HepG2 (cell line): Measurements from ENCODE around the gene ZBTB25. TPM values are rescaled to one million over a fixed set of nuclear protein-coding genes. Genes with fewer than 3 reads are reported as not detected.

Source experiments
- ATAC-seq: fragments of 200-7000 bp; cut with Tn5 transposase; 3 replicates; pipeline ENCODE4 v1.9.1; 2020; ENCODE audit warnings: mild to moderate bottlenecking, moderate library complexity
- BruUV-seq: library from RNA; stranded (reverse); fragments of 400-500 nt; replicated peaks from 2 replicates; lab custom pipeline; 2021; lab: Mats Ljungman, UMichigan
- CTCF ChIA-PET: fragments of 300-600 bp; formaldehyde crosslinking; extraction: SDS; loops from one replicate; lab custom pipeline; 2021; ENCODE audit warnings: low total read pairs, inconsistent platforms, low intra/inter-chr PET ratio; lab: Yijun Ruan, JAX
- POLR2A ChIA-PET: fragments of 350-600 bp; sonication (Branson Sonifier 250); formaldehyde crosslinking; loops from one replicate; lab custom pipeline; 2020; ENCODE audit warnings: antibody characterized with exemption, inconsistent platforms; lab: Yijun Ruan, JAX
- DNase-seq: peaks from one replicate; pipeline ENCODE4 v3.0.0-alpha.2; 2015; ENCODE audit warnings: low spot score
- FAIRE-seq: peaks from 3 replicates; lab custom pipeline; 2011; peaks lifted over from hg19 to GRCh38; lab: Jason Lieb, UNC
- H2AFZ ChIP-seq: one replicate; pipeline ENCODE4 v1.6.1; 2011; ENCODE audit warnings: low read length, inconsistent platforms
- H3K27ac ChIP-seq: fragments of 300-600 bp; 3 replicates; pipeline ENCODE4 v1.8.0; 2011; ENCODE audit warnings: mixed run types, mild to moderate bottlenecking, mixed read lengths, low read length, inconsistent platforms; ENCODE audit not compliant: insufficient read depth; ENCODE audit errors: extremely low read length
- H3K27me3 ChIP-seq, 2 experiments: fragments of 200-600 bp in 1 of 2; 2 replicates in 1 of 2; 3 replicates in 1 of 2; pipeline versions ENCODE4 v1.6.0 to v1.8.0; 2011; ENCODE audit warnings: low read length in 2 of 2, mild to moderate bottlenecking in 2 of 2, moderate library complexity in 2 of 2, inconsistent platforms in 1 of 2; ENCODE audit not compliant: insufficient read depth in 2 of 2, control insufficient read depth in 1 of 2
- H3K36me3 ChIP-seq, 2 experiments: fragments of 200-600 bp in 1 of 2; replicated peaks in 1 of 2; 2 replicates in 1 of 2; 3 replicates in 1 of 2; pipeline versions ENCODE4 v1.5.1 to v1.8.0; 2011; ENCODE audit warnings: low read length in 2 of 2, inconsistent platforms in 1 of 2; ENCODE audit not compliant: insufficient read depth in 2 of 2, control insufficient read depth in 1 of 2
- H3K4me1 ChIP-seq: 2 replicates; pipeline ENCODE4 v1.5.1; 2012; ENCODE audit warnings: low read length, inconsistent platforms; ENCODE audit not compliant: insufficient read depth
- H3K4me2 ChIP-seq: 2 replicates; pipeline ENCODE4 v1.6.0; 2011; ENCODE audit warnings: low read depth, low read length, inconsistent platforms
- H3K4me3 ChIP-seq, 3 experiments: fragments of 200-600 bp in 1 of 3; sonication (generic), shearing (Covaris generic) in 1 of 3; replicated peaks in 1 of 3; 2 replicates each; pipeline ENCODE4 v1.5.1; 2011 to 2016; ENCODE audit warnings: low read length in 3 of 3, inconsistent platforms in 2 of 3, low read depth in 2 of 3, mild to moderate bottlenecking in 2 of 3, control low read depth in 1 of 3, mixed read lengths in 1 of 3; ENCODE audit not compliant: insufficient read depth in 1 of 3
- H3K79me2 ChIP-seq: one replicate; pipeline ENCODE4 v1.6.1; 2011; ENCODE audit warnings: low read length, inconsistent platforms; ENCODE audit not compliant: insufficient read depth
- H3K9ac ChIP-seq: 2 replicates; pipeline ENCODE4 v1.6.0; 2011; ENCODE audit warnings: mild to moderate bottlenecking, low read depth, low read length, inconsistent platforms; ENCODE audit not compliant: insufficient read depth
- H3K9me3 ChIP-seq: 2 replicates; pipeline ENCODE4 v1.5.1; 2012; ENCODE audit warnings: mild to moderate bottlenecking, low read length
- H4K20me1 ChIP-seq: 2 replicates; pipeline ENCODE4 v1.6.0; 2011; ENCODE audit warnings: inconsistent platforms, mild to moderate bottlenecking, low read length, moderate library complexity; ENCODE audit not compliant: insufficient read depth
- CBX1 ChIP-seq: IDR thresholded peaks from one replicate; pipeline ENCODE4 v1.6.1; 2016; ENCODE audit warnings: antibody characterized with exemption, low read depth
- KAT7 ChIP-seq: IDR thresholded peaks from 2 replicates; pipeline ENCODE4 v1.6.1; 2018; ENCODE audit warnings: borderline replicate concordance, missing compliant biosample characterization
- KDM5A ChIP-seq: fragments of 200-600 bp; sonication (generic); IDR thresholded peaks from 2 replicates; pipeline ENCODE4 v1.7.0; 2018; ENCODE audit warnings: antibody characterized with exemption, mild to moderate bottlenecking, low read length, borderline replicate concordance
- MAF1 ChIP-seq: sonication (generic); formaldehyde crosslinking; IDR thresholded peaks from 2 replicates; pipeline ENCODE4 v1.5.0; 2020; ENCODE audit warnings: missing genetic modification reagents, borderline replicate concordance
- MYC ChIP-seq: sonication (generic); formaldehyde crosslinking; IDR thresholded peaks from 2 replicates; pipeline ENCODE4 v1.9.0; 2021; ENCODE audit warnings: missing genetic modification reagents, borderline replicate concordance
- SNAPC2 ChIP-seq: sonication (generic); formaldehyde crosslinking; IDR thresholded peaks from 2 replicates; pipeline ENCODE4 v1.8.1; 2022; ENCODE audit warnings: mild to moderate bottlenecking, missing genetic modification reagents
- TBX2 ChIP-seq: sonication (generic); formaldehyde crosslinking; IDR thresholded peaks from 2 replicates; pipeline ENCODE4 v1.5.0; 2020; ENCODE audit warnings: missing genetic modification reagents, mild to moderate bottlenecking, borderline replicate concordance
- YY1 ChIP-seq: IDR thresholded peaks from 2 replicates; pipeline ENCODE4 v1.6.1; 2011; ENCODE audit warnings: low read length, low read depth, moderate library complexity, mild to moderate bottlenecking; ENCODE audit not compliant: insufficient read depth, insufficient replicate concordance
- ZBTB40 ChIP-seq, 2 experiments: fragments of 450-650 bp in 1 of 2; sonication (generic) in 1 of 2; formaldehyde crosslinking in 1 of 2; IDR thresholded peaks; 2 replicates each; pipeline versions ENCODE4 v1.6.1 to v1.8.0; 2016 to 2022; ENCODE audit warnings: antibody characterized with exemption in 1 of 2, mild to moderate bottlenecking in 1 of 2, missing genetic modification reagents in 1 of 2
- ZNF12 ChIP-seq: sonication (generic); formaldehyde crosslinking; IDR thresholded peaks from 2 replicates; pipeline ENCODE4 v1.5.0; 2020; ENCODE audit warnings: missing genetic modification reagents
- ZNF232 ChIP-seq: sonication (generic); formaldehyde crosslinking; IDR thresholded peaks from 2 replicates; pipeline ENCODE4 v1.4.0; 2020; ENCODE audit warnings: missing genetic modification reagents, borderline replicate concordance
- ZNF615 ChIP-seq: sonication (generic); formaldehyde crosslinking; IDR thresholded peaks from 2 replicates; pipeline ENCODE4 v1.5.0; 2020; ENCODE audit warnings: mild to moderate bottlenecking, missing genetic modification reagents, borderline replicate concordance
- WGBS: methylation state at CpG from one replicate; pipeline ENCODE4 v1.1.6; 2017; ENCODE audit warnings: low lambda C conversion rate; 5-methylcytosine and 5-hydroxymethylcytosine counted together
- in situ Hi-C: cut with HindIII; loops from 2 replicates; pipeline ENCODE4 v1.10.0; 2017; ENCODE audit warnings: low pct_unique_long_range_greater_than_20kb; ENCODE audit not compliant: extremely low pct_ligation_motif_present
- intact Hi-C: fragments of 100-400 bp; cut with micrococcal nuclease; formaldehyde crosslinking; loops from one replicate; pipeline ENCODE4 v1.10.0; 2022; ENCODE audit not compliant: unreplicated experiment
- polyA plus RNA-seq, 8 experiments: library from polyadenylated mRNA; depleted of rRNA in 3 of 8; stranded (reverse) in 7 of 8; unstranded in 1 of 8; fragments of >200 nt; fragmentation: Illumina TruSeq in 4 of 8; extraction: Trizol in 4 of 8; gene quantifications; 2 replicates each; pipeline versions ENCODE4 v1.2.1 to v1.2.3, GENCODE V29; 2011 to 2016; ENCODE audit warnings: low read depth in 4 of 8, missing spikeins in 1 of 8, mixed read lengths in 1 of 8; ENCODE audit not compliant: insufficient read depth in 1 of 8
- total RNA-seq, 5 experiments: library from RNA; depleted of rRNA; stranded (reverse); fragments of >200 nt; fragmentation: Illumina TruSeq; extraction: Trizol; gene quantifications; 2 replicates each; pipeline ENCODE4 v1.2.3, GENCODE V29; 2016; ENCODE audit warnings: low read depth in 1 of 5

ZBTB25 gene
- total and polyA plus RNA-seq, 2 of the 13 experiments (the other 11 are each of a cell fraction or from before 2014, with no cell fraction given), result 3.5 to 7.6 TPM

DNA sequence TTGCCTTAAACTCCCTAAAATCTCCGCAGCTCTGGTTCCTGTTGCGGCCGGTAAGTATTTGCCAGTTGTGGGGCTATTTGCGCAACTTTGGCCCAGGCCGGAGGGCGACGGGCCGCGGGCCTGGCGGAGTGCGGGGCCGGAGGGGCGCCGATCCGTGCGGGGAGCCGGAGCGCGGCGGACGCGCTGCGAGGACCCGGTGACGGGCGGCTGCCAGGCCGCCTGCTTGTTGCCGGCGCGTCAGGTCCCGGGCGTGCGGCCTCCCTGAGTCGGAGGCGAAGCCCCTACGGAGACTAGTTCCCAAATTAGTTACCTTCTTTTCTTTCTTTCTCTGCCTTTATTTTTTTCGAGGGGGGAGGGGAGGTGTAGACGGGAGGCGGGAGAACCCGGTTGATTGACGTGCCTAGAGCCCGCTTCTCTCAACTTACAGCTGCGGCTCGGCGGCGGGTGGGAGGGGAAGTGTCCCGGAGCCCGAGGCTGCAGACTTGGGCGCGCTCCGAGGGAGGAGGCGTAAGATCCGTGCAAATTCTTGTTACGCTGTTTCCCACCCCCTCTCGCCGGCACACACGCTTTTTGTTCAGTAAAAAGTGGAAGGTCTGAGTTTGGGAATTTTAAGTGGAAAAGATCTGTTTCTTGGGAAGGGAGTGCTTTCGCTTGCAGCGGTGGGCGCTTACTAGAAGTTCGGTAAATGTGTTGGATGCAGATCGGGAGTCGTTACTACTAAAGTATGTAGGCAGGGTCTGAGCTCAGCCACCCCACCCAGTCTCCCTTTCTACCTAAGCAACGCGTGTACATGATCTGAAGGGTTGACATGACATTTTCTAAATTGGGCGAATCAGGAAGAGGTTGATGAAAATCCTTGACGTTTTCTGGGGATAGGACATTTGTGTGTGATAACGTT, 1.5 kb upstream of the ZBTB25 start:
- Histone ChIP-seq H2AFZ (no peak overlapping the region), H3K36me3 (no peaks in the 10 kb centered on the region), H3K9ac (peak overlapping the region; percentile 95), H3K27me3 (no peaks in the 10 kb centered on the region; a peak in 1 of 5 replicates), H3K9me3 (no peaks in the 10 kb centered on the region), H3K4me2 (peak overlapping the region; percentile 91), H4K20me1 (peaks cover 26% of the 10 kb centered on the region), H3K79me2 (peaks cover 61% of the 10 kb centered on the region), H3K27ac (peak overlapping the region; percentile 99), H3K4me1 (peaks cover 69% of the 10 kb centered on the region), H3K4me3 (peak overlapping the region; percentile 75 to 98 (median 93))
- intact Hi-C loops (no loop called here), in situ Hi-C loops (no loop called here)
- CTCF ChIA-PET, result no interaction called here
- POLR2A ChIA-PET, result interaction anchor here (0.8 to 1.9 kb wide), 12 partner anchors 9 to 434 kb away, joined by 3 to 17 read pairs (median 4); partner anchors contain the start of genes HSPA2 and MTHFD1
- TSS peak; percentile 51 for BruUV-seq
- peak; percentile 28 for ATAC-seq
- no peak for FAIRE-seq
- DNase-seq, result peak; percentile 67
- WGBS, result 2% methylated on average over 35 of the region's 68 CpGs
- TF ChIP-seq ZNF232 (CRISPR knock-in tag) (0 out of 2 replicates have a peak, but pooled peaks have one; percentile 17), ZBTB40 (IDR thresholded peaks at IDR 0.05) (no peak), ZBTB40 (CRISPR knock-in tag; IDR thresholded peaks at IDR 0.05) (0 out of 2 replicates have a peak, but pooled peaks have one; percentile 38), MYC (CRISPR knock-in tag) (peak; percentile 2; the same call in 1 of the 2 replicates), SNAPC2 (CRISPR knock-in tag) (0 out of 2 replicates have a peak, but pooled peaks have one; percentile 4), KDM5A (peak; percentile 23; the same call in 1 of the 2 replicates), ZNF12 (CRISPR knock-in tag) (no peak), CBX1 (no peak), YY1 (no peak), TBX2 (CRISPR knock-in tag) (peak; percentile 48; the same call in 1 of the 2 replicates), MAF1 (peak; percentile 52; the same call in 1 of the 2 replicates), ZNF615 (CRISPR knock-in tag) (0 out of 2 replicates have a peak, but pooled peaks have one; percentile 57), KAT7 (CRISPR knock-in tag) (no peak)
